Kidney capillary endothelial cell (primary cell): Measurements from ENCODE around the gene TLE1.
"Not testable (repeated sequence)": the region's sequence is repeated elsewhere in the genome, so short reads cannot be mapped to it uniquely, and the experiment has no call there.

Source experiments
- DNase-seq: peaks from one replicate; pipeline ENCODE4 v3.0.0-alpha.2; 2018; ENCODE audit warnings: low spot score

TLE1 gene

DNA sequence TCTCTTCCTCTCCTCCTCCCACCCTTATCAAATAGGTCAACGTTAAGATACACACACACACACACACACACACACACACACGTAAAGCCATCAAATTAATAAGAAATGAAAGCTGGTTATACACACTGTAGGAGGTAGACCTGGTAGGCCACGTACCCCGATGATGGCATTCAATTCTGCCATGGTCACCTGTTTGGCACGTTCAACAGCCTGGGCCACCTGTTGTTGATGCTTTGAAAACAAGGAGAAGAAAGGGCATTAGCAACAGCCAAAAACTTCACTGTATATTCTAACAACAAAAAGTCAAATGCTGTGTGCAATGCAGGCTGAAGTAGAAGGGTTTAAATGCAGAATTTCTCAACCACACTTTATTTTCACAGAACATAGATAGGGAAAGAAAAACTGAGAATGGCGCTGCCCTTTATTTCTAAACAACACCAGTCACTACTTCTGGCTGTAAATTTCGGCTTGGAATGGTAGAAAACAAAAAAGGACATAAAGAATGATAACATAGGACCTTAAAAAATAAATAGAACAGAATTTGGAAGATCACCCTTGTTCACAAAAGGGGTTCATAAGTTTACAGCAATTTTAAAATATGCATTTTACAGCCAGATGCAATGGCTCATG lies 37.2 kb downstream of the TLE1 start:
- DNase-seq: no peak

DNA sequence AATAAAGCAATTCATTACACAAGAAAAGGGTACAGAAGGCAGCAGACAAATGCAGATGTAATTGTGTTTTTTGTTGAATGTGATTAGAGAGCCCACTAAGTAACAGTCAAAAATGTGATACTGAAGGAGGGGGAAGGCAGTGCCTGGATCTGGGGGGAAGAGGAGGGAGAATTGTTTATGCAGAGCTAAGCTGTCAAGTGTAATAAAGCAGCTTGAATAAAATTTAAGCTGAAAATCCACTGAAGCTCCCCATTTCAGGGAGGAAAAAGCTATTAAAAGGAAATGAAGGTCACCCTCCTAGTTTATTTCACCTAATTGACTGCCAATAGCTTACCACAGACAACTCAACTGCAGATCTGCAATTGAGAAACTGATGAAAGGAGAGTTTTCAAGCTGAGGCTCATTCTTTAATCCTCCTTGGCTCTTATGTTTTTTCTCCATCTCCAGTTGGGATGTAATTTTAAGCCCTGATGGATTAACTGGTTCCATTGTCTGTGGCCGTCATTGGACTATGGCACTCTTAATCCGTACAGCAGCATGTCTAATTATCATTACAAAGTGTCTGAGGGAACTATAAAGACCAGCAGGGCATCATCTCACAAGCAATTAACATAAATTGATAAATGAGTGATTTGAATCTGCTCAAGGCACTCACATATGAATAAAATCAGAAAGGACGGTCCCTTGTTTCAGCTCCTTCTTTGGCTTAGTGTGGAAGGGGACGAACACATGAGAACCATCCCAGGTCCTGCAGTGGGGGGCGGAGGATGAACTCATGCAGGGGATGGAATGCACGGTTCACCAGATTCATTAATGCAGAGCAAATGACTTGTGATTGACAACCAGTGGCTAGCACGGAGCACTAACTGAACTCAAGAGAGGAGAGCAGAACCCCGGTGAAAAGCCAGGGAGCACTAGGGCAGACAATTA lies 38.5 kb downstream of the TLE1 start:
- no peak for DNase-seq

DNA sequence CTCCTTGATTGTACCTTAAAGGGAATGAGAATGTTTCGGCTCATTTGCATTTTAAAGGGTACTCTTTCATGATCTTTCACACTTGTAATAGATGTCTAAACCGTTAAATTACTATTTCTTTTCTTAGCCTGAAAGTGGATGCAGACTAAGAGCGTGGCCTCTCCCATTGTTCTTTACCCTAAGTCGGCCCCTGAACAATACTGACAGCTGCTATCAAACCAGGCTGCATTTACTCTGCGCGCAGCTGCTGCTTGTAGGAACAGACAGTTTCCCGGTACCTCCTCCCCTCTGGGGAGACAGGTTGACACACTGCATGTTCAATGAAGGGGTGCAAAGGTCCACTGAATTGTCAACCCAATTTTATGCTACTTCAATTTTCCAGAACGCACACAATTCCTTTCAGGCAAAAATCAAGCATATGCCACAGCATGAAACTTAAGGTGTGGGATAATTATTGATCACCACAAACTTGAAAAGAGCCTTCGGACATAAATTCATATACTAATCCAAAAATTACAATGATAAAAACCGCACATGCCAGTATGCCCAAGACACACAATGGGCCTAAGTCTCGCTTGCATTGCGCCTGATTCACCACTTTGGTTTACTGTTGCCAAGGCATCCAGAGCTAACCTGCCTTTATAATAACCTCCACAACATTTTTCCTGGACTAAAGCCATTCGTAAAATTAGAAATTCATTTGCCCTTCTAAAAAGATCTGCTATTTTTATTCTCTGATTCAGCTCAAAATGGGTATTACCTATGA lies 39.7 kb downstream of the TLE1 start:
- no peak for DNase-seq

DNA sequence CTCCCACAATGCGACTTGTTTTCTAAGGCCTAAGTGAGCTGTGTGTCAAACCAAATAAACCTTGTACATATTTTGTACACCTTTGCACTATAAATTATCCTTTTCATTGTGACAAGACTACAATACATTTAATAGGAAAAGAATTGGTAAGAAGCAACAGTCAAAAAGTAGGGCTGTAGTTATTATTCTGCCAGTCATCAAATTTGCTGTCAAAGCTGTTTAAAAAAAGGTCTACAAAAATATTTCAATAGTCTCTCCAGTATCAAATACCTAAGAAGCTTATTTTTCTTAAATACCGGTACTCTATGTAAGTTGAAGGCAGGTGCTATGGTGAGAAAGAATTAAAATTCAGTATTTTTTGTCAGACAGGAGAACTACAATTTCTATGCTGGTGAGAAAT lies 40.5 kb downstream of the TLE1 start:
- no peak for DNase-seq

DNA sequence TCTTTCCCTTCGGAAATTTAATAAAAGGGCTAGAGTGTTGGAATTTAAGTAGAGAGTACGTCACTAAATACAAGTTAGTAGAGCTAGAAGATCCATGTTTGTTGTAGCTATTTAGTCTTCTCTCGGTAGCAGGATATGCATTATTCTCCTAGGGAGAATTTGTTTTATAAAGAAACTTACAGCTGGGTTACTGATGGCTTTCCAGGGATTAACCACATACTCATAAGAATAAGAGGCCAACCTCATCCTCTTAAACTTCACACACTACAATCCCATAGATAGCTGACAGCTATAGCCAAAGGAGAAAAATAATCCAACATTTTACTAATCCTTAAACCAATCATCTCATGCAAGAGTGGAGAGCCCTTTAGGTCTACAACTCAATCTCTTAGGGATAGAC lies 43.0 kb downstream of the TLE1 start:
- no peak for DNase-seq

DNA sequence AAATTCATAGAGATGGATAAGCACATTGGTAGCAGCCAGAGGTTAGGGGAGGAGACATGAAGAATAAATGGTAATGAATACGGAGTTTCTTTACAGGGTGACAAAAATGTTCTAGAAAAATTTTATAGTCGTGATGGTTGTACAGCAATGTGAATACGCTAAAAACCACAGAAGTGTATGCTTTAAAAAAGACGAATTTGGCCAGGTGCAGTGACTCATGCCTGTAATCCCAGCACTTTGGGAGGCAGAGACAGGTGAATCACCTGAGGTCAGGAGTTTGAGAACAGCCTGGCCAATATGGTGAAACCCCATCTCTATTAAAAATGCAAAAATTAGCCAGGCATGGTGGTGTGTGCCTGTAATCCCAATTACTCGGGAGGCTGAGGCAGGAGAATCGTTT lies 44.8 kb downstream of the TLE1 start:
- not testable (repeated sequence) for DNase-seq

DNA sequence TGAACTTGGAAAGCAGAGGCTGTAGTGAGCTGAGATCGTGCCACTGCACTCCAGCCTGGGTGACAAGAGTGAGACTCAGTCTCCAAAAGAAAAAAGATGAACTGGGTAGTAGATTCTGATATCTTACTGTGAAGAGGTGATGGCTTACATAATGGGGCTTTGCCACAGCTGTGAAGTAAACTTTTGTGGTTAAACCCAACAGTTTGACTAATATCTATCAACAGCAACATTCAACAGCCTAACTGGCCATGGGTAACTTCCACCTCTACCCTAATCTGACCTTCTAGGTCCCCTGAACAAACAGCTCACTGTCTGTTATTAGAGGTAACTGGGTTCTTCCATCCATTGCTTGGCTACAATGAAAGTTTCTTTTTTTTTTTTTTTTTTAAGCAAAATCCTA lies 52.1 kb downstream of the TLE1 start:
- DNase-seq: no peak

DNA sequence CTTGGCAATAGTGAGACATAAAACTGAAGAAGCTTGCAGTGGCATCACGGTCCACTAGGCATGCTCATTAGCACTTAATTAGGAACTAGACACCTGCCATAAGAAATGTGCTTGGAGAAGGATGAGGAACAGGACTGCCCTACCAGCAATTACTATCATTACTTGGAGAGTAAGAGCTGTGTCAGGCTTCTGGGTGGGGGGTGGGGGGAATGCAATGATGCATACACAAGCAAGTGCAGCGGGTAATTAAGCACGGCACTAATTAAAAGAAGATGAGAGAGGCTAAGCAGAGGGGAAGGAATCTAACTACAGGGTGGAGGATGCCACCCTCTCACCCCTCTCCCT lies 53.1 kb downstream of the TLE1 start:
- no peak for DNase-seq

DNA sequence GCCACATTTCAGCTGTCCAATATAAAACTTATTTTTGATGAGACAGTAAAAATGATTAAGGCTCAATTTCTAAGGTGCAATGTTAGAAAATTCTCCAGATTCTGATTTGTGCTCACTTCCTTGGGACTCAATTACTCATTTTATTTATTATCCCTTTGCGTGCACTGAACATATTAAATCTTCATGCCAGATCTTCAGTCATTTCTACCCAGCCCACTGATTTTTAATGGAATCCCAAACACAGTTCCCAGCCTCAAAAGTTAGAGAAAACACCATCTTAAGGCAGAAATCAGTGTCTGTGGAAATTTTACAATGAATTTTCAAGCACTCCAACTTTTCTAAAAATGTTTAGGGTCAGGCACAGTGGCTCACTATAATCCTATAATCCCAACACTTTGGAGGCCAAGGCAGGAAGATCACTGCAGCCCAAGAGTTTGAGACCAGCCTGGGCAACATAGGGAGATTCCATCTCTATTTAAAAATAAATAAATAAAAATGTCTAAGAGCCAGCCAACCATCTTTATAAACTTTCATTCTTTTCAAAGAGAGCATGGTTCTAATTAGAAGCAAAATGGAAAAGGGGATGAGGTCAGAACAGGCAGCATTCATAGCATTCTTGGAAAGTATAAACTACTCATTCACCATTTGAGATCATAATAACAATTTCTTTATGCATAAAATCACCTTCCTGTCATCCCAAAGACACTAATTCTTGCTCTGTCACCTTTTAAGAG lies 53.7 kb downstream of the TLE1 start:
- DNase-seq: no peak

DNA sequence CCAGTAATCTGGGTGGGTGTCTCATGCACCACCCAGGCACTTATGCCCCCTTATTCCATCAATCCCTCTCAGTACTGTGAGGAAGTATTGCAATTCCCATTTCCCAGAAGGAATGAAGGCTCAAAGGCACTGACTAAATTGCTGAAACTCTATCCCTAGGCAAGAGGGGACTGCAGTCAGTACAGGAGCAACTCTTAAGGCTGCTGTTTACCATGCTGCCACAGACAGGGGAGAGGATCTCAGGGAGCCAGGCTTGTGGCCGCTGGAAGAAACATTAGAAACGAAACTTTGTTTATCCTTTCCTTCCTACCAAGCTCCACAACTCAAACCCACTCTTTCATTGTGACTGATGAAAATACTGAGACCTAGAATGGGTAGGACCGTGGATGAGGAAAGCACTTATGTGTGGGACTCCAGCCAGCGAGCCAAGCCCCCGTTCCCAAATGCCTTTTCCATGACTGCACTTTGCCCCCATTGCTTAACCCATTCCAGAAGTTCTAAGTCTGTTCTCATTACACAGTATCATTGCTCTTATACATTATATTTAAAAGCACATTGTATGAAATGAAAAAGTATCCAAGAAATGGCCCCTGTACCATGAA lies 54.3 kb downstream of the TLE1 start:
- no peak for DNase-seq

DNA sequence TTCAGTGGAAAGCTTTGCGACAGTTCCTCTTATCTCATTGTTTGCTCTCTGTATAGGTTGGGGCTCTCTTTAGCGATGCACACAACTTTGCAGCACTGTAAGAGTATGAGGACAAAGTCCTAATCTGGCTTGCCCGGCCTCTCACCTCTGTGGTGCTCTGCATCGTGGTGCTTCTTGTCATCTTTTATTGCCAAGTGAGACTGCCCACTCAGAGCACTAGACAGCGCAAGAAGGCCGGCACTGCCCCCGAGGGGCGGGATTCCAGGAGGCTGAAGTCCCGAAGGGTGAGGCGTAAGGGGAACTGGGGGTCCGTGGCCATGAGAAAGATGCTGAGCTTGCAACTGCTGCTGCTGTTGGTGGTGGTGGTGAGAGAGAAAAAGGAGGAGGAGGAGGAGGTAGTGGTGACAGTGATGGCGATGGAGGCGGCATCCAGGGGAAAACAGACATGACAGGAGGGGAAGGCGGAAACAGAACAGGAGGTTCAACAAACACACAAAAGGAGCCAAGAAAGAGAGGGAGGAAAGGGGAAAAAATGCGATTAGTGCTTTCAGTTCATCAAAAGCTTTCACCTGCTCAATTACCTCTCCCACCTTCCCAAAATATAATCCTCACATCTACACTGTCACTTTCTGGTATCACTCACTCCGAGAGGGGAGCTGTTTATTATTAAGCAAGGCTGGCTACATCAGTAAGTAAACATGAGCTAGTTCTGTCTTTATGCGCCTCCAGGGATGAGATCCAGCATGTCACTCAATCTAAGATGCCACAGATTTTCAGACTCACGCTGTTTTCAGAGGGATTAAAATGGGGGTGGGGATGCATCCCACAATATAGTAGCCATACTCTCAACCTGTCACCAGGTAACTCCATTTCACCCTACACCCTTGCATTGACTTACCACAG lies 55.1 kb downstream of the TLE1 start:
- no peak for DNase-seq

DNA sequence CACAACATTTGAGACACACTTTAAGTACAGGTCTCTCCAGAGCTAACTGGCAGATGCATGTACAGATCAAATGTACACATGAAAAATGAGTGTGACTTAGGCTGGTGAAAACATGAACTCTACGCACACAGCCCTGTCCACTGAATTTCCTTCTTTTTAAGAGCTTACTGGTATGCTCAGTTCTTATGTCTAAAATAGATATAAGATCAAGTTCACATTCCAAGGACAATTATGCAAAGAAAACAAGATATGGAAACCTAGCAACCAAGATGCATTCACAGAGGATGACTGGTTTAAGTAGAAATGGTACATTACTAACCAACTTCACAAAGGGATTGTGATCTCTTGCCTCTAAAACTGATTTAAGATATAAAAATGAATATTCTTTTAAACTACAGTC lies 56.7 kb downstream of the TLE1 start:
- DNase-seq: no peak

DNA sequence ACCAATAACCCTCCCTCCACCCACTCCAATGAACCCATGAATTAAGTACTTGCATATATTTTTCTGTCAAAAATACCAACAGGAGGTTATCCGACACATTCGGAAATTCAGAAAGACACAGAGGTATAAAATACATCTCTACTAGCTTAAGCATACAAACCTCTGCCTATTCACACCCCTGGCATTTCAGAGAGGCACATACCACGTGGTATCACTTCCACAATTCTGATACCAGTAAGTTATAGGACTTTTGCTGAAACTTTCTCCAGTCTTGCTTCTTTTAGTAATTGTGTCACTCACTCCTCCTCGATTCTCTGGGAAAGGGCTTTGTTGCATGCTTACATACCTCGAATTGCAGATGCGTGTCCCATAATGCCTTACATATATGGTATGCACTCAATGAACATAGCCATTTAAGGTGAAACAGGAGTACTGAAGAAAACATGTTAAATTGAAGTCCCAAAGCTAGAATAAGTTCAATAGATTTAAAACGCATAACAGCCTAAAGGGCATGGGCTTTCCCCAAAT lies 58.1 kb downstream of the TLE1 start:
- DNase-seq: no peak

DNA sequence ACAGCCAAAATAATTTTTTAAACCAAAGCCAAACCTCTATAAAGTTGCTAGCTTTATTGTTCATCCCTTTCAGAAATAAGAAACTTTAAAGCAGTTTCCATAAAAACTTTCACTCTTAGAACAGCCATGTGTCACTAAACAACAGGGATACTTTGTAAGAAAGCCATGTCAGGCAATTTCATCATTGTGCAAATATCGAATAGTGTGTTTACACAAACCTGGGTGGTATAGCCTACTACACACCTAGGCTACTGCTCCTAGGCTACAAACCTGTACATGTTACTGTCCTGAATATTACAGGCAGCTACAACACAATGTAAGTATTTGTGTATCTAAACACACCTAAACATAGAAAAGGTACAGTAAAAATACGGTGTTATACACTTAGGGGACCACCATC lies 59.9 kb downstream of the TLE1 start:
- no peak for DNase-seq

DNA sequence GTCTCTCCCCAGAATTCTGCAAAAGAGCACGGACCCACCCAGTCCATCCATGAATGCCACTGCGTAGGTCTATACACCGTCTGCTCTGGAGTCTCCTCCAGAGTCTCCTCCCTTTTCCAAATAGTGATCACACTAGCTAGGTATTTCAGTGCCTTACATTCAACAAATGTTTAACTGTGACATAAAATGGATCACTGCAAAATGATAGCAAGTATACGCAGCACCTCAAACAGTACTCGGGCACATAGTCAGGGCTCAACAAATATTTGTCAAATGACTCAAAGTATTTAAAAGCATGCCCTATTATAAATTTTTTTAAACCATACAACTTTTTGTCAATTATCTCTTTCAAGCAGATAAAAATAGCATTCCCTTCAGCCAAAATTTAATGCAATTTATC lies 60.5 kb downstream of the TLE1 start:
- no peak for DNase-seq

DNA sequence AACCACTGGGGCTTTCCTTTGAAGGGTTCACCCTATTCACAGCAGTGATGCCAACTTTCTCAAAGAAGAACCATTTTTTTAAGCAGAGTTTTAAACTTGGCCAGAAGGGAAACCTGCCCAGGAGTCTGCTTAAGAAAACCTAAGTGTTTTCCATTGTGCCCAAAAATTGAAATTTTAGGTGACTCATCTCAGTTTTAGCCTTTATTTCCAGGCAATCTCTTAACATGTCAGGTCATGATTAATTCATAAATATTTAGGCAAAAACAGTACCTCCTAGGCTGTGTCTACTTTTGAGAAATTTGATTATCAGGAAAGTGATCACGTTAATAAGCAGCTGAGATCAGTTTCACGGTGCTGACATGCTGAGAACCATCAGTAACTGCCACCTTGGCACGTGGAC lies 61.9 kb downstream of the TLE1 start:
- no peak for DNase-seq

DNA sequence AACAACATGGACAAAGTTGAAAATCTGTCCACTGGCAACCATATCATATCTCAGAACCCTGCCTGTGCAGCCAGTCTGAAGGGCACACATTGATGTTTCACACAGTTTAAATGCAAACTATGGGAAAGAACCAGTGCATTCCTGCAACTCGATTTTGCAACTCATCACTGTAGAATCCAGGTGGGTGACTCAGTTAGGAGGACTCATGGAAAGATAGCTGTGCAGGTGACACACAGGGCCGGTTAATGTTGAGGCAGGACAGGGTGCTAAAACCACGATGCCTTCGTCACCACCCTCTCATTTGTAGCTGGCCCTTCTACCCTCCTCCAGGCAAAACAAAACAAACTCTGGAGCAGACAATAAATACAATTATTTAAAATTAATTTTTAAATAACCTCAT lies 62.8 kb downstream of the TLE1 start:
- no peak for DNase-seq

DNA sequence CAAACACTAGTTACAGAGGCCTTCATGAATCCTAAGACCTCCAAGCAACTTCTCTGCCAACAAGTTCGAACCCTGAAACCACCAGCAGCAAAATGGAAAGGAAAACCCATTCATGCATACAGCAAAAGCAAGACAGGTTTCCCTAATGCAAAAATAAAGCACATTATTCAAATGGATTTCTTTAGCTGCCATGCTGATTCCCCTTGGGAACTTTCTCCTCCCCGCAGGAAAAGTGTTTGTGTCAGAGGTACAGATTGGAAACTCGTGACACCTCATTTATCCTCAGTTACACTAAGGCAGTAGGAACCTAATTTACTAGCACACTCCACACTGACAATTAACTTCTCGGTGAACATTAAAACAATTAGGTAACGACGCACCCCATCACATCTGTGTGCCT lies 63.4 kb downstream of the TLE1 start:
- DNase-seq: no peak

DNA sequence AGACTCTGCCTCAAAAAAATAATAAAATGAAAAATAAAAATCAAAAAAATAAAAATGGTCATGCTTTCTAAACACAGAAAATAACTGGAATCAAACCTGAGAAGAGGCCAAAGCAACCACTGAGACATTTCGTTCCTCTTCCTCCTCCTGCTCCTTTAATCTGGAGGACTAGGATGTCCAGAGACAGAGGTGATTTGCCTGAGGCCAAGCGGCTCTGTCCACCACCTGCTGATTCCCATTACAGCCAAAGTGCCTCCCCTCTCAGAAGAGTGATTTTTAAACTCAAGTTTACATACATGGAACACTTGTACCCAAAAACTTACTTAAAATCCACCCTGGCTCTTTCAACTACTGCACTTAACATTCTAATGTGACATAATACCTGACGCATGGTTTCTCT lies 65.6 kb downstream of the TLE1 start:
- no peak for DNase-seq

DNA sequence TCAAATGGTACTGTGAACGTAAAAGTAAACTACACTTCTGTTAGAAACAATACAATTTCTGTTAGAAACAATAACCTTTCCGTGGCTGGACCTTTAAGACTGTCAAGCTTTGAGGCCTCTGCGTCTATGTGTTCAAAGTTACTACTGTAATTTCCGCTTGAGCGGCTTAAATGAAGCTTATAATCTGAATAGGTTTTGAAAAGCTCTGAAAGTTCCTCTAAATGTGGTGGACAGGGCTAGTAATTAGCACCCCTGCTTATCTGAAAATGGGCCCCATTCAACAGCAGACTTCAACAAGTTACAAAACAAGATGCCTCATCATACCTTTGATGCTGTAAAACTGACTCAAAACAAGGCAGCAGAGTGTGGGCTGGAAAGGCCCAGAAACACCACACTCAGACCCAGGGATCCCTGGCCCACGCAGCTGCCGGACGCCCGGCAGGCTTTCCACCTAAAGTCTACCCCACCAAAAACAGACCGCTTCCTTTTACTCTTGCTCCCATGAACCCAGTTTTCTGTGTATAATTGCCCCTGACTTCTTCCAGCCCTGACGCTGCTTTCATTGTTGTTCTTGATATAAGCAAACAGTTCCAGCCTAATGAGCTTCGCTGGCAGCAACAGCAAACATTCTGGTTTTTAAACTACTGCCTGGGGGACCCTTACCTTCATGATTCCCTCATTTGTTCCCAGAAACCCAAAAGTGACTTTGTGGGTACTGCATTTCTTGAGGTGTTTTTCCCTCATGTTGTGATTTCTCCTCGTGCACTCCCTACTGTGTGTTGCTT lies 66.7 kb downstream of the TLE1 start:
- no peak for DNase-seq
